Fibroblast of skin of left biceps (primary cell): ENCODE data around the gene TSPAN9.
"Not testable (repeated sequence)": the region's sequence is repeated elsewhere in the genome, so short reads cannot be mapped to it uniquely, and the experiment has no call there.

ENCODE experiments used
- DNase-seq, 2 experiments: peaks; one replicate each; pipeline ENCODE4 v3.0.0-alpha.2; 2013; ENCODE audit warnings: low read depth in 2 of 2

Gene TSPAN9

DNA sequence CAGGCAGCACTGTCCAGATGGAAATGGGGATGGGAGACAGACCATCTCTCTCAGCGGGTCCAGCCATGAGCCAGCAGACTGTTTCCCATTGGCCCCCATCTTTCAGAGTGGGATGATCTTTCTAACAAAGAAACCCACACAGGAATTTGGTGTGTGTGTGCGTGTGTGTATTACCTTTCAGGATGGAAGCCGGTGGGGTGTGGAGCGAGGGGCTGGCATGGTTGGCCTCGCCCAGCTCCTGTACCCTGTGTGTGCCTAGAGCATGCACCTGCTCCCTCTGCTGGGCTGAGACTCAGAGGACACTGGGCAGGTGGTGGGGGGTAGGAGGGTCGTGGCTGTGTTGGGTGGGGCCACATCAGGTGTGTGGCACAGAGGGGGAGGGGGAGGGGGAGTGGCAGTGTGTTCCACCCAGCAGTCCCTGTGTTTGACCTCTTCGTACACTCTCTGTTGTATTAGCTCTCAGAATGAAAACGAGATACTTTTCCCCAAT, 33.0 kb upstream of the TSPAN9 start:
- no peak for DNase-seq

DNA sequence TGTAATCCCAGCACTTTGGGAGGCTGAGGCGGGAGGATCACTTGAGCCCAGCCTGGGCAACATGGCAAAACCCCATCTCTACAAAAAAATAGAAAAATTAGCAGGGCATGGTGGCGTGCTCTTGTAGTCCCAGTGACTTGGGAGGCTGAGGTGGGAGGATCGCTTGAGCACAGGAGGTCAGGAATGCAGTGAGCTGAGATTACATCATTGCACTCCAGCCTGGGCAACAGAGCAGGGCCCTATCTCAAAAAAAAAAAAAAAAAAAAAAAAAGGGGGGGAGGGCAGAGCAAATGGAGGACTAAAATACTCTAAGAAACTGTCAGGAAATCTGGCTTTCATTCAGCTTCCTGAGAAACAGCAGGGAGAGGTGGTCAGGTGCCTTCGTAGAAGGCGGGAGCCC, 31.7 kb upstream of the TSPAN9 start:
- DNase-seq = no peak

DNA sequence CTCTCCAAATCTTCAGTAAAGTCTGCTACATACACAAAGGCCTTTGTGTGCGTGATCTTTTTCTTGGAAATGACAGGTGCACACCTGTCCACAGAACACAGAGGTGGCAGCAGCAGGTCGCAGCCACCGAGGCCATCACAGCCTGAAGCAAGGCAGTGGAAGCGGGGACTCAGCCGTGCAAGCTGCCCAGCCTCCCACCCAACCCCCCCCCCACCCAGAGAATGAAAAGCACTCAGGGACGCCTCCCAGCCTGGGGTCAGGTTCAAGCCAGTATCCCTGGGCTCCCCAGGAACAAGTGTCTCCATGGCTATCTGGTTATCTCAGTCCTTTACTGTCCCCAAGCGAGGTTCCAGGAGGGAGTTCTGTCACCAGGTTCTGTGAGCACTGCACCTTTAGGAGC, 31.2 kb upstream of the TSPAN9 start:
- DNase-seq = no peak

DNA sequence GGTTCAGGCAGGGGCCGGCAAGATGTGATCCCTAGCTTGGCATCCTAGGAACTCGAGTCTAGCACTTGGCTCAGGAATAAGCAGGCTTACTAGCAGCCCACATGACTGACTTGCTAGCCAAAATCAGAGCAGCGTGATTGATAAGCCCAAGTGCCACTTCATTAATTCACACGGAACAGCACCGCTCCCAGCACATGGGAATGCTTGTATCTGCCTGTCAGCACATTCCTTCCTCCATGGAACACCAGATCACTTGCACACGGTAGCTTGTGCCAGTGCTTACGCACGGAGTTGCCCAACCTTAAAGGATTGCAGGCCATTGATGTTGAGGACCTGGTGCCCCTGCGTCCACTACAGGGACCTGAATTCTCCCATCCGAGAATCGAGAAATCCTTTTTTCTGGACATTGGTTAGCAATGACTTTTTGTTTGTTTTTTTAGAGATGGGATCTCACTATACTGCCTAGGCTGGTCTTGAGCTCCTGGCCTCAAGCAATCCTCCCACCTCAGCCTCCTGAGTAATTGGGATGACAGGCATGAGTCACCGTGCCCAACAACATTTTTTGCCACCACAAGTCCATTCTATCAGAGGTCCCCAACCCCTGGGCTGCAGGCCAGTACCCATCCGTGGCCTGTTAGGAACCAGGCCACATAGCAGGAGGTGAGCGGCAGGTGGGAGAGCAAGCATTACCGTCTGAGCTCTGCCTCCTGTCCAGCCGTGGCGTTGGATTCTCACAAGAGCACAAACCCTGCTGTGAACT, 30.6 kb upstream of the TSPAN9 start:
- no peak for DNase-seq

DNA sequence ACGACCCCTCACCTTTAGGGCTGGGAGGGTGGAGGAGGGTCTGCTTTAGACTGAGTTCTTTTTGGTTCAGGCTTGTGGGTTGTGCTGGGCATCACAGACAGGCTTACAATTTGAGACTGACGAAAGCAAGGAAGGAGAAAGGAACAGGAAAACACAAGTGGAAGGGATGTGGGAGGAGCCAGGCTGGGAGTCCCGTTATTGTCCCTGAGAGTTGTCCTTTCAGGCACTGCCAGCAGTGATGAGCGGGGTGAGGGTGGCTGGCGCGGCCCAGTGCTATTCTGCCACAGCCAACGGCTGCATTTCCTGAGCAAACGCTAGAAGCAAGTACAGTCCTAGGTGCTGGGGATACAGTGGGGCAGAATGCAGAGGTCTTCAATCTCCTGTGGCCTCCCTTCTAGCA, 29.2 kb upstream of the TSPAN9 start:
- no peak for DNase-seq

DNA sequence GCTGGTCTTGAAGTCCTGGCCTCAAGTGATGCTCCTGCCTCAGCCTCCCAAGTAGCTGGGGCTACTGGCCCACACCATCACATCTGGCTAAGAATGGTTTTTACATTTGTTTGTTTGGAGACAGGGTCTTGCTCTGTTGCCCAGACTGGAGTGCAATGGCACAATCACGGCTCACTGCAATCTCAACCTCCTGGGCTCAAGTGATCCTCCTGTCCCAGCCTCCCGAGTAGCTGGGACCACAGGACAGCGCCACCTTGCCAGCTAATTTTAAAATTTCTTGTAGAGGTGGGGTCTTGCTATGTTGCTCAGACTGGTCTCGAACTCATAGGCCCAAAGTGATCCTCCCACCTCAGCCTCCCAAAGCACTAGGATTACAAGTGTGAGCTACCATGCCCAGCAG, 28.6 kb upstream of the TSPAN9 start:
- no peak for DNase-seq

DNA sequence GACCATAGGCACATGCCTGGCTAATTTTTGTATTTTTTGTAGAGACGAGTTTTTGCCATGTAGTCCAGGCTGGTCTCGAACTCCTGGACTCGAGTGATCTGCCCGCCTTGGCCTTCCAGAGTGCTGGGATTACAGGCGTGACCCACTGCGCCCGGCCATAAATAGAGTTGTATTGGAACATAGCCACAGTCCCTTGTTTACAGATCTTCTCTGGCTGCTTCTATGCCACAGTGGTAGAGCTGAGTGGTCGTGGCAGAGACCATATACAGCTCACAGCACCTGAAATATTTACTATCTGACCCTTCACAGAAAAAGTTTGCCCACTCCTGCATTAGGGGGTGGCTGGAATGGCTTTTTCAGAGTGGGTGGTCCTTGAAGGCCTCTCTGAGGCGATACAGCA, 28.0 kb upstream of the TSPAN9 start:
- DNase-seq = no peak

DNA sequence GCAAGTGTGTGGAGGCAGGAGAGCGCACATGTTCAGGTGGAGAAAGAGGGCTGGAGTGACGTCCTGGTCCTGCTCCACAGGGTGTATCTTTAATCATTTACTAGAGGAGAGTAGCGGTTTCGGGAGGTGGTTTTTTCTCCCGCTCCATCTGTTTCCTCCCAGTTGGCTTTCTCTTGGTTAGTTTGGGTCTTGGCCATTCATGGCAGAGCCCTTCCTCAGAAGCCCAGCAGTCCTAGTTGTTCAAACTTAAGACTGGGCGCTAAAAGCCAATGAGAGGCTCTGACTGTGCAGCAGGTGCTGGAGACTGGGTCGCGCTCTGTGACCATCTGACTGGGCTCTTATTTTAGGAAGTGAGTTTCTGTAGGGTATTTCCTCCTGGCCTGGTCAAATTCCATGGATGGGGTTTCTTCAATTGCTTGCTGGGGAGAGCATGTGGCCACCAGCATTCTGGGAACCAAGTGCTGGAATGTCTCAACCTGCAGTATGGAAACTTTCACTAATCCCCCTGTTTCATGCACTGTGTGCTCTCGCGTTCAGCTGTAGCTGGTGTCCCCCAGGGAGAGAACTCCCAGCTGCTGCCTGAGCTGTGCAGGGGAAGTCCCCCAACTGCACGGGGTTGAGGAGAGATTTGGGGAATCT, 27.4 kb upstream of the TSPAN9 start:
- no peak for DNase-seq

DNA sequence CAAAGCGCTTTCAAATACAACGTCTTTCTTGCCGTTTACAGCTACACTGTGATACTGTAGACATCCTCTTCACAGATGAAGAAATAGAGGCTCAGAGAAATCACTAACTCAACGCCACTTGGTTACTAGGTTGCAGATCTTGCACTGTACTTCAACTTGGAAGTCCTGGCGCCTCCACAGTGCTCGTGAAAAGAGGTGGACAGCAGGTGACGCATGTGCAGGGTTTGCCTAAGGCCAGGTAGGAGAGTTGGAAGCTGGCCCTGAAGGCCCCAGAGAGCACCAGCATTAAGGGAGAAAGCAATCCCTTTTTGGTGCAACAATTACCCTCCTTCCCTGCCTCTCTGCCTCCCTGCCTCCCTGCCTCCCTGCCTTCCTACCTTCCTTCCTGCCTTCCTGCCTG, 22.8 kb upstream of the TSPAN9 start:
- DNase-seq = no peak

DNA sequence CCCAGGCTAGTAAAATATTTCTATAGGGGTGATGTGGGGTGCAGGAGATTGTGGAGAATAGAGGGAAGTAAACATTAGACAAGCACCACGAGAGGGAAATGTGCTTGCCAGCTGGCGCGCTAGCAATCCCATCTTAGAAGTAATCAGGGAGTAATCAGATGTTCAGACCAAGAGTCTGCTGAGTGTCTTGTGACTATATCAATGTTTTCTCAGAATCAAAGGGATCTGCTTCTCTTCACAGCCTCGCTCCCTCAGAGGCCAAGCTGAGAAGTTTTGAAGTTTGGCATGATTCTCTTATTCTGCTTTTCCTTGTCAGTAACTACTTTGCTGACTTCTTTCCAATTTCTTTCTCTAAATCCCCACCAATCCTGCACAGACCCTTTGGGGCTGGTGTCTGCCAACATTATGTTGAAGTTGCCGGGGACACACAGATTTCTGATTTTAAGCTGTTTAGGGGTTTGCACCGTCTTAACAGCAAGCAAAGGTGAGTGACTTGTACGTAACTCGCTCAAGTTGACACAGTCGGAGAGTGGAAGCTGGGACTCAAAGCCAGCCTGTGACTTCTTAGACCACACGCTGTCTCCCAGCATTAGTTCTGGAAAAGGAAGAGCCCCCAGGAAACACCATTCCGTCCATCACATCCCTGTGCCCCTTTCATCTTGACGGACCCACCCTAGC, 22.0 kb upstream of the TSPAN9 start:
- no peak for DNase-seq

DNA sequence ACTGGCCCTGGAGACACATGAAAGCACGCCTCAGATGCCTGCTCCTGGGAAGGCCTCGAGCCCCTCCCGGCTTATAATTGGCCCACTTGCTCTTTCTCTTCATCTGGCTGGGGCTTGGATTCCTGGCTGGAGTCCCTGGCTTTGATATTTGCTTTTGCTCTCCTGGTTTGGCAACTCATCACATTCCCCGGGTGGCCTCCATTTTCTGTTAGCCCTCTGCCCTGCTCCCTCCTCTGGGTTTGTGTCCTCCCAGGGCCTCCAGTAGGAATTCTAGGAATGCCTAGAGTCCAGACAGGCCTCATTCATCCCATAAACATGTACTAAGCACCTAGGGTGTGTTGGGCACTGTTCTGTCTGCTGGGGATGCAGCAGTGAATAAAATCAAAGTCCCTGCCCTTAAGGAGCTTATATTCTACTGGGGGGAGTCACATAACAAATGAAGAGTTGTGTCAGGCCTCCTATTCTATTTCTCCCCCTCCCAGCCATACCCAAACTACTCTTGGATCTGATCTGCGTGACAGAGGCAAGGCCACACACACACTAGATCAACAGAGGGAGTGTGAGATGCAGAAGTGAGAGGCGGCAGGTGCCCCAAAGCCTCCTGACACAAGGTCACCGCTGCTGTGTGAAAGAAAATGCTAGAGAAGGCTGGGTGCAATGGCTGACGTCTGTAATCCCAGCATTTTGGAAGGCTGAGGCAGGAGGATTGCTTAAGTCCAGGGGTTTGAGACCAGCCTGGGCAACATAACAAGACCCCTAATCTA, 21.3 kb upstream of the TSPAN9 start:
- DNase-seq = no peak

DNA sequence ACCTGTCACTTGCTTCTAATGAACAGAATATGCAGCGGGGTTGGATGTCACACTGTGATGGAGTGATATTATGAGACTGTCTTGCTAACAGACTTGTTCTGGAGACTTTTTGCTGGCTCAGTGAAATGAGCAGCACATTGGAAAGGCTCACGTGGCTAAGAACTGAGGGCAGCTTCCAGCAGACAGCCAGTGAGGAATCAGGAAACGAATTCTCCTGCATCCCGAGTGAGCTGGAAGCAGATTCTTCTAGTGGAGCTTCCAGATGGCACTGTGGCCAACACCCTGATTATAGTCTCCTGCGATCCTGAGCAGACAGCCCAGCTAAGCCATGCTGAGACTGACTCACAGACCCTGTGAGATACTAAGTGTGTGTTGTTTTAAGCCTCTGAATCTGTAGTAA, 16.1 kb upstream of the TSPAN9 start:
- DNase-seq = no peak

DNA sequence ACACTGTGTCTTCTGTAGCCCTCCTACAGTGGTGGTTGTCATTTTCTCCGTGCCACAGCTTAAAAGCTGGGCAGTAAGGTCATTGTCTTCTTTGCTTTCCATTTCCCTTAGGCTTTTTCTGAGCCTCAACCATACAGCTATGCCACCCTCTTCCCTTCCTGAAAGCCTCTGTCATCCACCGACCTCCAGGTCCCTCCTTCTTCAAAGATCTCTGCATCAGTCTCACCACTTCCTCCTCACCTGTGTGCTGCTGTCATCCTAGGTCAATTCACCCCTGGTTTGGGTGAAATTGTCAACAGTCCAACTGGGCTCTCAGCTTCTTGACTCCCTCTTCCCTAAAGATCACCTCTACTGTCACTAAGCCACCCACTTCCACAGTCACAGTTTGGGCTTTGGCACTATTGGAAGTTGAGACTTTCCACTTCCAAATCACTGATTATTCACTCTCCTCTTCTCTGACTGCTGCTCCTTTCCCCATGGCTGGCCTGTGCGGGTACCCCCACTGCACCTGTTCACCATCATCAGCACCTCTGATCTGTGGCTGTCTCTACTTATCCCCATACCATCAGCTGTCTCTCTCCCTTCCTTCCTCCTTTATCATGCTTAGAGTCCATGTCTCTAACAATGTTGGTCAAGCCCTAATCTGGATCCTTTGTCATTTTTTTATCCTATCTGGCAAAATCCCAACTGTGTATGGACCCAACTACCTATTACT, 15.5 kb upstream of the TSPAN9 start:
- DNase-seq = no peak

DNA sequence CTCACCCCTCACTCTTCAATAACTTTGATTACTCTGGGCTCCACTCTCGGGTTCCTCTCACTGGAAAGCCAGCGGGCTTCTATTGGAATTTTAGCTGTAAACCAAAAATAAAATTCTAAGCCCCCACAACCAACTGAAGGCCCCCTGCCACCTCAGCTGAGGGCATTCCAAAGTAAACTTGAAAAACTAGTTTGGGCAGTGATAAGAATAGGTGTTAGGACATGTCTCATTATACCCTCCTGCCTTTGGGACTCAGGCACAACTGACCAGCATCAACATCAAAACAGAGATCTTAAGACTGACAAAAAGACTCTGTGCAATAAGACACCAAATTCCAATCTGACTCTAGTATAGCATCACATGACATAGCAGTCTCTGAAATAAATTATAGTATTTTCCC, 11.9 kb upstream of the TSPAN9 start:
- DNase-seq = no peak

DNA sequence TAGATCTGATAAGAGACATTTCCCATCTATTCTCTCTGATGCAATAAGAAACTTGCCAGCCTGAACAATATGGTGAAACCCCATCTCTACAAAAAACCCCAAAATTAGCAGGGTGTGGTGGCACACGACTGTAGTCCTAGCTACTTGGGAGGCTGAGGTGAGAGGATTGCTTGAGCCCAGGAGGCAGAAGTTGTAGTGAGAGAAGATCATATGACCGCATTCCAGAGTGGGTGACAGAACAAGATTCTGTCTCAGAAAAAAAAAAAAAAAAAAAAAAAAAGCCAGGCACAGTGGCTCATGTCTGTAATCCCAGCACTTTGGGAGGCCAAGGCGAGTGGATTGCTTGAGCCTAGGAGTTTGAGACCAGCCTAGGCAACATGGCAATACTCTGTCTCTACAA, 11.3 kb upstream of the TSPAN9 start:
- DNase-seq = not testable (repeated sequence)

DNA sequence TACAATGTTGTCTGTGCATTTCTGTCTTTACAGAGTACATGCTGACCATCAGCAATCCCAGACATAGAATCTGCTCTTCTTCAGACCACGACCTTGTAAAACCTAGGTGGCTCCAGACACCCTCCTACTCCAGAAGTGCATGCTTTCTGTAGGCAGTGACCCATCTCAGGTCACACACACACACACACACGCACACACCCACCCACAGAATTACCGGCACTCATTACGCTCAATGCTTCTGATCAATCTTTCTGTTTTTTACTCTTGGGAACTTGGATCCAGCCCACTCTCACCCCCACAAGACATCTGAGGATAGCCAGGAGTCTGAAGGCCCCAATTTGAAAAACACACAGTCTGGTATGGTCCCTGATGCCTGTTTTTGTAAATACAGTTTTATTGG, 7.5 kb upstream of the TSPAN9 start:
- DNase-seq = no peak

DNA sequence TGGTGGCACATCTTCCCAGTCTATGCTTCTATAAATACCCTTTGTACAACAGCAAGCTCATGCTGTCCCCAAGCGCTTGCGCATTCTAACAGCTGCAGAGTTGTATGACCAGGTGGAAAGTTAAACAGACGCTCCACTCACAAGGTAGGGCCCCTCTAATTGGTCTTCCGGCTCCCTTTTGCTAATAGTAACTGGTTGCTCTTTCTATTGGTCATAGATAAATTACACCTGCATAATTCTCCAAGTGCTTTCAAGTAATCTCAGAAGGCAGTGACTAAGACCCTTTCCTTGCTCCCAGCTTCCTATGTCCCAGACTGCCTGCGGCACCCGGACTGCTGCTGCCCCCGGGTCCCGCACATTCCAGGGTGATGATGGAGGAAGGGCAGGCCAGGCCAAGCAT, 6.1 kb upstream of the TSPAN9 start:
- DNase-seq = no peak

DNA sequence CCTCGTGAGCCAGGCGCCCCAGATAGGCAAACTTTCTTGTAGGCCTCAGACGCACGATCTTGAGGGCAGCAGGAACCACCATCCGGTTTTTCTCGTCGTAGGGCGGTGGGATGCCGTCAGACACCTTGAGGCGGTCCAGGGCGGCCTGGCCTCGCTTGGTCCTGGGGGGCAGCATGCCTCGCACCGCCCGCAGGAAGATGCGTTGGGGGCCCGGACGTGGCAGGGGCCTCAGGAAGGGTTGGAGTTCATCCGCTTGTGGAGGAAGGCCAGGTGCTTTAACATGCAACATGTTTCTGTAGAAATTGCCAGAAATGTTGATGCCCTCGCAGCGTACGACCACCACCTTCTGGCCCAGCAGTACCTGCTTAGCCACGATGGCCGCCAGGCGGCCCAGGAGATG, 5.5 kb upstream of the TSPAN9 start:
- DNase-seq = no peak

DNA sequence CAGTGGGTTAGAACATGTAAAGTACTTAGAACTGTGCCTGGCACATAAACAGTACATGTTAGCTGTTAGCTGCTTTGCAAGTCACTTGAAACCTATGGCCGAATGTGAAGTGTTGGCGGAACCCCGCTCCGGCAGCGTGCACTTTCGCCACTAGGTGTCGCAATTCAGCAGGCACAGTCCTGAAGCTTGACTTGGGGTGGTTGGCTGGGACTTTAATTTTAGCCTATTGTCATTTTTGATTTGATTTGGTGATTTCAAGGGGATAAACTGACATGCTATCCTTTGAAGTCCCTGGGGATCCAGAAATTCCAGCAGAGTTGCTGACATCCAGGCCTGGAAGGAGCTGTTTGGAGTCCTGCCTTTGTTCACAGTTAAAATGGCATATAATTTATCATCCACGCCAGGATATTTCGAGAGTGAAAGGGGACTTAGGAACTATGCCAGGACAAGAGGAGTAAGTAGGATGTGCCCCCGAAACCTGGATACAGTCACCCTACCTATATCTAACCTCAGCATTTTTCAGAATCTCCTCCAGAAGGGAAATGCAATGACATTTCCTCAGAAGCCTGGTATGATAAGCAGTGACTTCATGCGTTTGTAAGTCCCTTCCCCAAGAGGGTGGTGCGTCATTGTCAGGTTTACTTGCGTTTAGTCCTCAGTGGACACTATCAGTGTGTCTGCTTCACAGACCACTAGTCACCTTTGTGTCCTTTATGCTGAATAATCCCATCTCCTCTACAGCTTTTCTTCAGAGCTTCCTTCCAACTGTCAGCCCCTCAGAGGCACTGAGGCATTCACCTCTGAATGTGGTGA, 3.5 kb upstream of the TSPAN9 start:
- DNase-seq = peak; percentile 40 to 55

DNA sequence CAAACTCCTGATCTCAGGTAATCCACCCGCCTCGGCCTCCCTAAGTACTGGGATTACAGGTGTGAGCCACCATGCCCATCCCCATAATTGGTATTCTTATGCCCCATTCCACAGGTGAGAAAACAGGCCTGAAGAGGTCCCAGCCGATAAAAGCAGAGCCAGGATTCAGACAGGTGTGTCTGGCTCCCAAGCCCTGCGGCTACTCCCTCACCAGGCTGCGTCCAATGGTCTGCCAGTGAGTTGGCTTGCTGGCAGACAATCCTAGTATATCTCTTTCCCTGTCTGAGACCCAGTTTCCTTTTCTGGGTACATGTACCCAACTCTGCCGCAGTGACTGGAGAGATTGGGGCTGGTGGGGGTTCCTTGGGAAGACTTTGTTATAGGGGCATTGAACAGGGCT, 1.9 kb upstream of the TSPAN9 start:
- DNase-seq = no peak

DNA sequence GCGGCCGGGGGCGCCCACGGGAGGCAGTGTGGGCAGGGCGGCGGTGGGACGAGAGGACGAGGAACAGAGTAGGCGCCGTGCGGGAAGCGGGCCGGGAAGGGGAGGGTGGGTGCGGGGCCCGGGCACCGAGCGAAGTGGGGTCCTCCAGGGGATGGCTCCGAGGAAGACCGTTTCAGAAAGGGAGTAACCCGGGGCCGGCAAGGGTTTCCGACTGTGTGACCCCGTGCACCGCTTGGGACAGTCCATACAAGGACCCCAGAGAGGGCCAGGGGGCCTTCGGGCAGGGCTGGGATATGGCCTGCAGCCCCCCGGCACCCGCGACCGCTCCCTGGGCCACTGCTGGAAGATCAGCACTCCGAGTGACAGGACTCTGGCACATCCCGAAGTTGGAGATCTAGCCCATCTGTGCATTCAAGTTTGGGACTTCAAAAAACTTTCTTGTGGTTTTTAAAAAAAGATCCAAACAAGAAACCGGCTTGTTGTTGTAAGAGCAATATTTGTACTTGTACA, 448 bp downstream of the TSPAN9 start:
- no peak for DNase-seq
